GM12873 (cell line): ENCODE measurements around the gene OBI1.

Source experiments
- TF ChIP-seq, protein P1 (sequence below): IDR thresholded peaks from 2 replicates; pipeline ENCODE4 v1.5.1; 2012; ENCODE audit warnings: low read depth, mild to moderate bottlenecking, moderate library complexity, low read length, control low read depth; ENCODE audit not compliant: insufficient read depth; ENCODE audit errors: missing control alignments

Gene OBI1

GRCh38 chr13:78601124-78601873, 57.7 kb downstream of the OBI1 start:
- TF ChIP-seq, protein P1, sequence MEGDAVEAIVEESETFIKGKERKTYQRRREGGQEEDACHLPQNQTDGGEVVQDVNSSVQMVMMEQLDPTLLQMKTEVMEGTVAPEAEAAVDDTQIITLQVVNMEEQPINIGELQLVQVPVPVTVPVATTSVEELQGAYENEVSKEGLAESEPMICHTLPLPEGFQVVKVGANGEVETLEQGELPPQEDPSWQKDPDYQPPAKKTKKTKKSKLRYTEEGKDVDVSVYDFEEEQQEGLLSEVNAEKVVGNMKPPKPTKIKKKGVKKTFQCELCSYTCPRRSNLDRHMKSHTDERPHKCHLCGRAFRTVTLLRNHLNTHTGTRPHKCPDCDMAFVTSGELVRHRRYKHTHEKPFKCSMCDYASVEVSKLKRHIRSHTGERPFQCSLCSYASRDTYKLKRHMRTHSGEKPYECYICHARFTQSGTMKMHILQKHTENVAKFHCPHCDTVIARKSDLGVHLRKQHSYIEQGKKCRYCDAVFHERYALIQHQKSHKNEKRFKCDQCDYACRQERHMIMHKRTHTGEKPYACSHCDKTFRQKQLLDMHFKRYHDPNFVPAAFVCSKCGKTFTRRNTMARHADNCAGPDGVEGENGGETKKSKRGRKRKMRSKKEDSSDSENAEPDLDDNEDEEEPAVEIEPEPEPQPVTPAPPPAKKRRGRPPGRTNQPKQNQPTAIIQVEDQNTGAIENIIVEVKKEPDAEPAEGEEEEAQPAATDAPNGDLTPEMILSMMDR: no peak

DNA sequence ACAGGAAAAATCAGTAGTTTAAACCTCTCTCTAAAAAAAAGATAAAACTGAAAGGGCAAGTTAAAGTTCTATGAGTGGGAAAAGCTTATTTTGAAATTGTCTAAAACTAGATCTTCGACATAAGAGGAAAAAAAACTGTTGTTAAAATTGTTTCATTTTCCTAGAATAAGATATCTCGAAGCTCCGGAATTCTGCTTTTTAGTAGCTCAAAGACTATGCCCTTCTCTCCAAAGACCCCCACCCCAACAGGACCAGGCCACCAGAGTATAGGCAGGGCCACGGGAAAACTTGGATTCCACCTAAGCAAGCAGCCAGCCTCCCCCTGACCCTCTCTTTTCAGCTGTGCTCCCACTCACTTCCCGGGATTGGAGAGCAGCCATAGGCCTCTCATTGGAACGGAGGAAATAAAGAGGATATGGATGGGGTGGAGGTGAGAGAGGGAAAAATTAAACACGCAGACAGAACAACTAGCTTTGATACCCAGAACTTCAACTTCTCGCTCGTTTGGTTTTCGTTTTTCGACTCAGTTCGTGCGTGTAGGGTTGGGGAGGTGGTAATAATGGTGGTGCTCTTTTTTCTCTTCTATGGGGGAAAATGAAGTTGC, 58.6 kb downstream of the OBI1 start:
- TF ChIP-seq, protein P1: no peak

GRCh38 chr13:78599645-78600279, 59.2 kb downstream of the OBI1 start:
- TF ChIP-seq, protein P1: no peak

DNA sequence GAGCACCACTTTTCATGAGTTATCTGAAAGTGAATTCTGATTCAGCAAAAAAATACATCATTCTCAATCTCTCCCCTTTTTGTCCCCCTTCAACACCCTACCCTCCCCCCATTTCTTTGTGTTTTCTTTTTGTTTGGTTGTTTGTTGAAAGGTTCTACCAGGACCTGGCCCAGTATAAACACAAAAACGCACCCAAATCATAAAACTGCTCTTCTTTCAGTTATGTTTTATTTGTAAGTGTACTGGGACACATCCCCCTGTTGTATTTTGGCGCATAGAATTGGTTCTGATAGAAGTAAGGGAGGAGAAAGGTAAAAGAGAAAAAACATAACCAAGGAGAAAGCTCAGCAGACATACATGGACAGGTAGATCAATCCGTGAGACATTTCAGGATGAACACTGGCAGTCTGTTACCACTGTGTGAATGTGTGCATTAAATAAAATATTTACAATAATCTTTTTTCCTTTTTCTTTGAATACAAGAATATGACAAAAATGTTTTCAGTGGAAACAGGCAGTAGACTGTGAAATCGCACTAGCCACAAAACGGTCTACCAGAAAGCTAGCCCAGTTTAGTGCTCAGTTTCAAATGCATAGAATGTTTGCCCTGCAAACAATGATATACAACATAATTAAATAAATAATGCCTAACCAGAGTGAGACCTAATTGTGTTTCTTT, 59.9 kb downstream of the OBI1 start:
- TF ChIP-seq, protein P1: no peak

- TF ChIP-seq, protein P1: no peak
These were observed 60.7 kb downstream of the OBI1 start for GRCh38 chr13:78598116-78598781.

DNA sequence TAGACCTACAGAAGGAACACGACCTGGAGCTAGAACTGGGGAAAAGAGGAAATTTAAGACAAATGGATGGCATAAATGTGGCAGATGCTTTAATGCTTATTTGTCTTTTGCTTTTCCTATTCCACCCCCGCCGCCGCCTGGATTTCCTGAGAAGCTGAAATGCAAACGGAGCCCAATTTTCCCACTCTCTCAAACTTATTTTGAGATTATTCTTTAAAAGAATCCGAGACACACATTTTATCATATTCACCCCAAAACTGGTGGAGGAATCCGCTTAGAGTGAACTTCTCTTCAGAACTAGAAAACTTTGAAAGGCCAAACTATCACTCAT, 61.4 kb downstream of the OBI1 start:
- TF ChIP-seq, protein P1: no peak
